Mesothelial cell of epicardium (in vitro differentiated cells): ENCODE measurements around the gene MPPED1. TPM values are rescaled to one million over a fixed set of nuclear protein-coding genes. Genes with fewer than 3 reads are reported as not detected.

Source experiments
- DNase-seq, 2 experiments: peaks; one replicate each; pipeline ENCODE4 v3.0.0; 2021; ENCODE audit warnings: low spot score in 2 of 2; ENCODE audit not compliant: unreplicated experiment in 2 of 2
- H3K27ac Mint-ChIP-seq: 2 replicates; pipeline ENCODE4 v1.8.0; 2021; ENCODE audit warnings: mixed read lengths
- H3K27me3 Mint-ChIP-seq: 2 replicates; pipeline ENCODE4 v1.8.0; 2021; ENCODE audit warnings: low read depth, mixed read lengths
- H3K36me3 Mint-ChIP-seq: 2 replicates; pipeline ENCODE4 v1.8.0; 2021; ENCODE audit warnings: mixed read lengths
- H3K4me1 Mint-ChIP-seq: 2 replicates; pipeline ENCODE4 v1.8.0; 2021; ENCODE audit warnings: mixed read lengths
- H3K4me3 Mint-ChIP-seq: 2 replicates; pipeline ENCODE4 v1.8.0; 2021; ENCODE audit warnings: mild to moderate bottlenecking, moderate library complexity, mixed read lengths
- H3K9me3 Mint-ChIP-seq: 2 replicates; pipeline ENCODE4 v1.8.0; 2021; ENCODE audit warnings: mixed read lengths
- total RNA-seq: library from RNA; stranded (reverse); gene quantifications from 3 replicates; pipeline ENCODE4 v1.2.1, GENCODE V29; 2021
- TF ChIP-seq, protein P1 (sequence below): fragments of 200-600 bp; sonication (generic); IDR thresholded peaks from one replicate; pipeline ENCODE4 v1.5.0; 2021; ENCODE audit warnings: antibody characterized with exemption; ENCODE audit not compliant: unreplicated experiment

MPPED1 gene
- total RNA-seq, 1 donor from 2014 or later, result 0.76 TPM

DNA sequence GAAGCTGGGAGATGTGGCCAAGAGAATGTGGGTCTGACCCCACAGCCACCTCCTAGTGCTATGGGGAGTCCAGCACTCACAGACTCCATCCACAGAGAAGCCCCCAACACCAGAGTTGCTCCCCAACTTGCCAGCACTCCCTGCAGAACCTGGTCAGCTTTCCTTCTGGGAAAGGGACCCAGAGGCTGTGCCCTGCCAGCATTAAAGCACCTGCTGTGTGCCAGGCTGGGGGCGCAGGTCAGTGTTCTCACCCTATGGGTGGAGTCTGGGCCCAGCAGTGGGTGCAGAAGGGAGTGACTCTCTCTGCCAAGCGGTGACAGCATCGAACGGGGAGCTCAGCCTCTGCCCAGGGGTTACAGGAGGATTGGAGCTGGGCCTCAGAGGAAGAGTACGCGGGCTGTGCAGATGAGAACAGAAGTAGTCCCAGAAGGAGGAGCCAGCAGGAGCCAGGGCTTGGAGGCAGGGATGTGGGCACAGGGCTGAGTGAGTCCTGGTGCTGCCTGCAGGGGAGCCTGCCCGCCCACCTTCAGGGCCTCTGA lies 114.4 kb downstream of the MPPED1 start:
- no peak for DNase-seq
- no peaks in the 10 kb centered on the region for H3K9me3 Mint-ChIP-seq
- peaks cover 15% of the 10 kb centered on the region for H3K27me3 Mint-ChIP-seq
- no peaks in the 10 kb centered on the region for H3K4me1 Mint-ChIP-seq
- TF ChIP-seq, protein P1, sequence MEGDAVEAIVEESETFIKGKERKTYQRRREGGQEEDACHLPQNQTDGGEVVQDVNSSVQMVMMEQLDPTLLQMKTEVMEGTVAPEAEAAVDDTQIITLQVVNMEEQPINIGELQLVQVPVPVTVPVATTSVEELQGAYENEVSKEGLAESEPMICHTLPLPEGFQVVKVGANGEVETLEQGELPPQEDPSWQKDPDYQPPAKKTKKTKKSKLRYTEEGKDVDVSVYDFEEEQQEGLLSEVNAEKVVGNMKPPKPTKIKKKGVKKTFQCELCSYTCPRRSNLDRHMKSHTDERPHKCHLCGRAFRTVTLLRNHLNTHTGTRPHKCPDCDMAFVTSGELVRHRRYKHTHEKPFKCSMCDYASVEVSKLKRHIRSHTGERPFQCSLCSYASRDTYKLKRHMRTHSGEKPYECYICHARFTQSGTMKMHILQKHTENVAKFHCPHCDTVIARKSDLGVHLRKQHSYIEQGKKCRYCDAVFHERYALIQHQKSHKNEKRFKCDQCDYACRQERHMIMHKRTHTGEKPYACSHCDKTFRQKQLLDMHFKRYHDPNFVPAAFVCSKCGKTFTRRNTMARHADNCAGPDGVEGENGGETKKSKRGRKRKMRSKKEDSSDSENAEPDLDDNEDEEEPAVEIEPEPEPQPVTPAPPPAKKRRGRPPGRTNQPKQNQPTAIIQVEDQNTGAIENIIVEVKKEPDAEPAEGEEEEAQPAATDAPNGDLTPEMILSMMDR, result no peak
- no peaks in the 10 kb centered on the region for H3K36me3 Mint-ChIP-seq
- no peak overlapping the region for H3K4me3 Mint-ChIP-seq
- no peak overlapping the region for H3K27ac Mint-ChIP-seq

GRCh38 chr22:43526946-43527345 lies 115.1 kb downstream of the MPPED1 start:
- no peak for DNase-seq
- TF ChIP-seq, protein P1, result no peak
- no peaks in the 10 kb centered on the region for H3K9me3 Mint-ChIP-seq
- no peak overlapping the region for H3K27ac Mint-ChIP-seq
- no peaks in the 10 kb centered on the region for H3K4me1 Mint-ChIP-seq
- no peaks in the 10 kb centered on the region for H3K36me3 Mint-ChIP-seq
- H3K4me3 Mint-ChIP-seq, result no peak overlapping the region
- H3K27me3 Mint-ChIP-seq, result peaks cover 17% of the 10 kb centered on the region

DNA sequence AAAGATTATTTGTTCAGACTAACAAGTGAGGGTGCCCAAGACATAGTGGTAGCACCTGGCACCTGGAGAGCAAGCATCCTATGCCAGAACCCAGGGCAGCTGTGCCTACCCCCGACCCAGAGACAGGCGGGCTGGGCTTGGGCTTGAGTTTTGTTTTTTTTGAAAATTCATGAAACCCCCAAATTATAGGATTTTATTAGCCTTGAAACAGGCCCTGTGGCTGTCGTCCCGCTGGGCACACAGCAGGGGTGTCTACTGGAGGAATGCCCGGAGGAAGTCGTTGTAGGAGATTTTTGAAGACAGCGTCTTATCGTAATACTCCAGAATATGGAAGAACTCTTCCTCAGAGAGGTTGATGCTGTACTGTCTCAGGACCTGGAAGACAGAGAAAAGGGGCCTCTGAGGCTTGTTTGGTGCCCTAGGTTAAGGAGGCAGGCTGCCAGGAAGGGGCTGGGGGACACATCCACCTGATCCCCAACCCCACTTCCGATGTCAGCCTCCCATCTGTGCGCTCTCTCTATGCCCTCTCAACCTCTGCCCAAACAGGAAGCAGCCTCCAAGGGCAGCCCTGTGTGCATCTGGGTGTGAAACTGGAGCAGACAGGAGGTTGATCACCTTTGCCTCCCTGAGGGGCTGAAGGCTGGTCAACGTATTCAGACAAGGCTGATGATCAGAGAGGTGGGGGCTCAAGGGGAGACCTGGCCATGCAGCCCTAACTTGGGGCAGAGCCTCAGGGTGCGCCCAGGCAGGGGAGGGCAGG lies 117.0 kb downstream of the MPPED1 start:
- TF ChIP-seq, protein P1, result no peak
- no peak for DNase-seq
- no peak overlapping the region for H3K4me3 Mint-ChIP-seq
- no peaks in the 10 kb centered on the region for H3K36me3 Mint-ChIP-seq
- no peak overlapping the region for H3K27ac Mint-ChIP-seq
- H3K4me1 Mint-ChIP-seq, result no peaks in the 10 kb centered on the region
- no peaks in the 10 kb centered on the region for H3K9me3 Mint-ChIP-seq
- peaks cover 20% of the 10 kb centered on the region for H3K27me3 Mint-ChIP-seq

GRCh38 chr22:43529461-43529860 lies 117.6 kb downstream of the MPPED1 start:
- H3K36me3 Mint-ChIP-seq, result no peaks in the 10 kb centered on the region
- TF ChIP-seq, protein P1, result no peak

DNA sequence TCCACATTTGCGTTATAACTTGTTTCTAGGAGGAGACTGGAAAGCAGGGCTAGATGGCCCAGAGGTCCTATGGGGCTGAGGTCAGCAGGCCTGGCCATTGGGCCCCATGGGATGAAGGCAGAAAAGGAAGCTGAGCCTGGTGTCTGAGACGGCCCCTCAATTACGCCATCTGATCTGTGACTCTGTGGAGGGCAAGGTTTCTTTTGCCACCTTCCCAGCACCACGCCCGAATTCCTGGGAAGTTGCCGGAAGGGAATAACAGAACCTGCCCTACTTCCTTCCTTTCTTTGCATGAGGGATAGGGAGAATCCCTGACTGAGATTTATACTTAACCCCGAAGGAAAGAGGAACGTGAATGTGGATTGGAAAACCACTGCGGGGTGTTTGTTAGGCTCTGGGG lies 118.1 kb downstream of the MPPED1 start:
- Mint-ChIP-seq H3K36me3 (no peaks in the 10 kb centered on the region), H3K4me1 (no peaks in the 10 kb centered on the region), H3K9me3 (no peaks in the 10 kb centered on the region), H3K27ac (no peak overlapping the region), H3K27me3 (peaks cover 22% of the 10 kb centered on the region), H3K4me3 (no peak overlapping the region)
- TF ChIP-seq, protein P1, result no peak
- no peak for DNase-seq

More at GRCh38 chr22:43529461-43529860, 117.6 kb downstream of the MPPED1 start:
- H3K27ac Mint-ChIP-seq, result no peak overlapping the region
- H3K27me3 Mint-ChIP-seq, result peaks cover 20% of the 10 kb centered on the region
- H3K9me3 Mint-ChIP-seq, result no peaks in the 10 kb centered on the region
- no peak for DNase-seq
- H3K4me3 Mint-ChIP-seq, result no peak overlapping the region
- H3K4me1 Mint-ChIP-seq, result no peaks in the 10 kb centered on the region
